ENCODE data around the gene ANXA6. TPM values are rescaled to one million over a fixed set of nuclear protein-coding genes. Genes with fewer than 3 reads are reported as not detected.

The ANXA6 gene
- total RNA-seq, 4 donors from 2014 or later, result 21.7 to 64.4 (median 49.5) TPM

DNA sequence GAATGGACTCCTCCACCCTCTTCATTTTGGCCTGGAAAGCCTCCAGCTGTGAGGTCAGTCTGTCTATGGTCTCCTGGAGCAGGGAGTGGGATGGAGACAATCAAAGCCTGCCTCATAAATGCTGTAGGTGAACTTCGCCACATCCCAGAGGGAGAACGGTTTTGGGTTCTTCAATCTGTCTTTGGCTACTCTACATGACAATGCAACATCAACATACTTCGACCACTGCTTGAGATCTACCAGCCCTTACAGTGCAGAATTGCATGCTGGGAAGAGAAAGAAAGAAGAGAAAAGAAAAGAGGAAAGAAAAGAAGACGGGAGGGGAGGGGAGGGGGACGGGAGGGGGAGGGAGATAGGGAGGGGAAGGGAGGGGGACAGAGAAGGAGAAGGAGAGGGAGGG is 28.5 kb upstream of the ANXA6 start:
- 74% methylated on average over 5 of the region's 5 CpGs for WGBS
- Histone ChIP-seq H3K36me3 (no peaks in the 10 kb centered on the region), H3K9me3 (no peaks in the 10 kb centered on the region), H3K27ac (no peak overlapping the region), H3K4me1 (no peaks in the 10 kb centered on the region), H3K4me3 (no peak overlapping the region), H3K27me3 (no peaks in the 10 kb centered on the region)
- no peak for TF ChIP-seq POLR2A (IDR thresholded peaks at IDR 0.05)
- TF ChIP-seq, protein P1, sequence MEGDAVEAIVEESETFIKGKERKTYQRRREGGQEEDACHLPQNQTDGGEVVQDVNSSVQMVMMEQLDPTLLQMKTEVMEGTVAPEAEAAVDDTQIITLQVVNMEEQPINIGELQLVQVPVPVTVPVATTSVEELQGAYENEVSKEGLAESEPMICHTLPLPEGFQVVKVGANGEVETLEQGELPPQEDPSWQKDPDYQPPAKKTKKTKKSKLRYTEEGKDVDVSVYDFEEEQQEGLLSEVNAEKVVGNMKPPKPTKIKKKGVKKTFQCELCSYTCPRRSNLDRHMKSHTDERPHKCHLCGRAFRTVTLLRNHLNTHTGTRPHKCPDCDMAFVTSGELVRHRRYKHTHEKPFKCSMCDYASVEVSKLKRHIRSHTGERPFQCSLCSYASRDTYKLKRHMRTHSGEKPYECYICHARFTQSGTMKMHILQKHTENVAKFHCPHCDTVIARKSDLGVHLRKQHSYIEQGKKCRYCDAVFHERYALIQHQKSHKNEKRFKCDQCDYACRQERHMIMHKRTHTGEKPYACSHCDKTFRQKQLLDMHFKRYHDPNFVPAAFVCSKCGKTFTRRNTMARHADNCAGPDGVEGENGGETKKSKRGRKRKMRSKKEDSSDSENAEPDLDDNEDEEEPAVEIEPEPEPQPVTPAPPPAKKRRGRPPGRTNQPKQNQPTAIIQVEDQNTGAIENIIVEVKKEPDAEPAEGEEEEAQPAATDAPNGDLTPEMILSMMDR (IDR thresholded peaks at IDR 0.05), result no peak
- no peak for TF ChIP-seq POLR2AphosphoS5 (IDR thresholded peaks at IDR 0.05)
- no peak for TF ChIP-seq EP300 (IDR thresholded peaks at IDR 0.05)
- DNase-seq (ENCODE audit: low spot score in 2 of 2), result peak in 1 of 2 donors; percentile 34

DNA sequence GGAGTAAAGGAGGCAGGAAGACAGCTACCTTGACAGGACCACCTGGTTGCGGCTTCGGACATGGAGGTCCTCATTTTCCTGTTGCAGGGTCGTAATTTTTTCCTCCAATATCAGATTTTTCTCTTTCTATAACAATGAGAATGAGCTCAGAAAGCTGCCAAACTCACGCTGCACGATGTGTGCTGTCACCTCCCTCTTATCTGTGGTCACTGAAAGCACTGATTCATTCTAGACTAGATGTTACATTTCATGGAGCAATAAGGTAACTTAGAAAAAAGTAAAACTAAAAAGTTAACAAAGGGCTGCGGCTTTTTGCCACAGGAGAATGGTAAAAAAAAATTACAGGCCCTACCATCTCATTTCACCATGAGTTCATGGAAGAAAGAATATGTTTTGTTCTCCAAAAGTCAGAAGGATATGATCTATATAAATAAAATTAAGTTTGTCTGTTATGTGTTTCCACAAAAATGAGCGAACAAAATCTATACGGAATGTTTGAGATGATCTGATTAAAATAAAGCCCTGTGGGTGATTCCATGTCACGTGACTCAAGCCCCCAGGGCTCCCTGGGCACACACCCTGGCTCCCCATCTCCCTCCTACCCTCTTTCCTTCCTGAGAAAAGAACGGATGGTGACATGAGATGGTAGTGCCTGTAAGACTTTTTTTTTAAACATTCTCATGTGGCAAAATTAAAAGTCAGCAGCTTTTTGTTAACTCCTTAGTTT is 26.9 kb upstream of the ANXA6 start:
- Histone ChIP-seq H3K4me1 (no peaks in the 10 kb centered on the region), H3K36me3 (no peaks in the 10 kb centered on the region), H3K27ac (no peak overlapping the region), H3K4me3 (no peak overlapping the region), H3K27me3 (no peaks in the 10 kb centered on the region), H3K9me3 (no peaks in the 10 kb centered on the region)
- peak in 1 of 2 donors; percentile 31 for DNase-seq (ENCODE audit: low spot score in 2 of 2)
- TF ChIP-seq POLR2A (IDR thresholded peaks at IDR 0.05) (no peak), EP300 (IDR thresholded peaks at IDR 0.05) (no peak)
- TF ChIP-seq, protein P1 (IDR thresholded peaks at IDR 0.05), result no peak
- WGBS, result 80% methylated on average over 10 of the region's 10 CpGs

DNA sequence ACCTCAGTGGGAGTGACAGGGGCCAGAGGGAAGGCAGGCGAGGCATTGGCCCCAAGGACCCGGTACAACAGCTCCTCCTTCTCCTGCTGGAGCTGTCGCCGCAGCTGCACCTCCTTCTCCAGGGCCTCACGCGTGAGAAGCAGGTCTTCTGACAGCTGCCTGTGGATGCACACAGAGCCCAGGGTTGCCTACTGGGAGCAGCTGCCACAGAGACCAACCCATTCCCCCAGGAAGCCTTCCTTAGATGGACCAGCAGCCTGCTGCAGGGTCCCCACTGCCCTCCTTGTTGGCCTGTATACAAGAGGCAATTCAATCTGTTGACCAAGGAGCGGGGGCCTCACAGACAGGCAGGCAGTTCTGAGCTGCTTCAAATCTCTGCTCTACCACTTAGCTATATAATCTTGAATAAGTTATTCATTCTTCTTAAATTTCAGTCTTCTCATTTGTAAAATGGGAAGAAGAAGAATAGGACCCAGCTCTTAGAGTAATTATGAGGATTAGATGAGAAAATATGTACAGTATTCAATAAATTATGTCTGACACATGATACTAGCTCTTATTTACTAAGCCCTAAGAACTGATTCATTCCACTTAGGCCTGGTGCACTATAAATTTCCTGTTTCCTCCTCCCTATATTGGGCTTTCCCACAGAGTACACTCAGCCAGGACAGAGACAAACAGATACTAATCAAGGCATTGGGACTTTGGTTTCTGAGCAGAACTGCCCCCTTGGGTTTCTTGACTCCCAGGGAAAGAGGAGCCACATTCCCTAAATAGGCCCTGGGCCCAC is 26.1 kb upstream of the ANXA6 start:
- TF ChIP-seq EP300 (IDR thresholded peaks at IDR 0.05) (no peak), POLR2AphosphoS5 (IDR thresholded peaks at IDR 0.05) (no peak), POLR2A (IDR thresholded peaks at IDR 0.05) (no peak)
- TF ChIP-seq, protein P1 (IDR thresholded peaks at IDR 0.05), result no peak
- no peak overlapping the region for H3K4me3 ChIP-seq
- H3K4me1 ChIP-seq, result no peaks in the 10 kb centered on the region
- H3K36me3 ChIP-seq, result no peaks in the 10 kb centered on the region
- H3K27me3 ChIP-seq, result no peaks in the 10 kb centered on the region
- DNase-seq (ENCODE audit: low spot score in 2 of 2), result peak in 1 of 2 donors; percentile 44
- H3K9me3 ChIP-seq, result no peaks in the 10 kb centered on the region
- WGBS, result 88% methylated on average over 3 of the region's 7 CpGs
- H3K27ac ChIP-seq, result no peak overlapping the region

DNA sequence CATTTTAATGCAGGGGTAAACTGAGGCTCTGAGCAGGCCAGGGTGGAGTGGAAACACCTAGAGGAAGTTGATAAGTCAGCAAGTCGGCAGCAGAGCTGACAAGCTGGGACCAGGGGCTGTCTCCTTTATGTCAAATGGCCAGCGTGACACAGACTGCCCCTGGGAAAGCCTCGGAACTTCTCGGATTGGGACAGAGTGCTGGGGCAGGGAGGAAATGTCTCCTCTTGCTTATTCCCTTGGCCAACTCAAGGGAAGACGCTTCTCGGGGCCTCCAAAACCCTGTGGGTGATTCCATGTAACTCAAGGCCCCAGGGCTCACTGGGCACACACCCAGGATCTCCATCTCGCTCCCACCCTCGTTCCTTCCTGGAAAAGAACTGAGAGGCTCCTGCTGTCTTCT is 25.4 kb upstream of the ANXA6 start:
- H3K36me3 ChIP-seq, result no peaks in the 10 kb centered on the region

More for the DNA sequence above, 25.4 kb upstream of the ANXA6 start:
- 77% methylated on average over 8 of the region's 8 CpGs for WGBS
- no peaks in the 10 kb centered on the region for H3K4me1 ChIP-seq
- H3K27ac ChIP-seq, result no peak overlapping the region
- DNase-seq (ENCODE audit: low spot score in 2 of 2), result peak in 1 of 2 donors; percentile 53
- H3K4me3 ChIP-seq, result no peak overlapping the region
- H3K9me3 ChIP-seq, result no peaks in the 10 kb centered on the region
- TF ChIP-seq POLR2A (IDR thresholded peaks at IDR 0.05), result no peak
- no peak for TF ChIP-seq EP300 (IDR thresholded peaks at IDR 0.05)
- TF ChIP-seq, protein P1 (IDR thresholded peaks at IDR 0.05), result no peak
- TF ChIP-seq POLR2AphosphoS5 (IDR thresholded peaks at IDR 0.05), result no peak
- no peaks in the 10 kb centered on the region for H3K27me3 ChIP-seq

Data from suprapubic skin (tissue), 4 donors.